SU-DHL-6 (cell line): Measurements from ENCODE around the gene PRRG2.

Source experiments
- EZH2phosphoT487 ChIP-seq: fragments of 200-600 bp; sonication (generic), shearing (Covaris generic); conservative IDR thresholded peaks from 2 replicates; pipeline ENCODE4 v1.6.1; 2018; ENCODE audit warnings: mild to moderate bottlenecking, antibody characterized with exemption, low read length, moderate library complexity, mixed read lengths
- TF ChIP-seq, protein P1 (sequence below): fragments of 200-600 bp; sonication (generic); IDR thresholded peaks from one replicate; pipeline ENCODE4 v1.5.1; 2017; ENCODE audit warnings: antibody characterized with exemption, mild to moderate bottlenecking, low read length, moderate library complexity; ENCODE audit not compliant: insufficient read depth, poor library complexity, severe bottlenecking

DNA sequence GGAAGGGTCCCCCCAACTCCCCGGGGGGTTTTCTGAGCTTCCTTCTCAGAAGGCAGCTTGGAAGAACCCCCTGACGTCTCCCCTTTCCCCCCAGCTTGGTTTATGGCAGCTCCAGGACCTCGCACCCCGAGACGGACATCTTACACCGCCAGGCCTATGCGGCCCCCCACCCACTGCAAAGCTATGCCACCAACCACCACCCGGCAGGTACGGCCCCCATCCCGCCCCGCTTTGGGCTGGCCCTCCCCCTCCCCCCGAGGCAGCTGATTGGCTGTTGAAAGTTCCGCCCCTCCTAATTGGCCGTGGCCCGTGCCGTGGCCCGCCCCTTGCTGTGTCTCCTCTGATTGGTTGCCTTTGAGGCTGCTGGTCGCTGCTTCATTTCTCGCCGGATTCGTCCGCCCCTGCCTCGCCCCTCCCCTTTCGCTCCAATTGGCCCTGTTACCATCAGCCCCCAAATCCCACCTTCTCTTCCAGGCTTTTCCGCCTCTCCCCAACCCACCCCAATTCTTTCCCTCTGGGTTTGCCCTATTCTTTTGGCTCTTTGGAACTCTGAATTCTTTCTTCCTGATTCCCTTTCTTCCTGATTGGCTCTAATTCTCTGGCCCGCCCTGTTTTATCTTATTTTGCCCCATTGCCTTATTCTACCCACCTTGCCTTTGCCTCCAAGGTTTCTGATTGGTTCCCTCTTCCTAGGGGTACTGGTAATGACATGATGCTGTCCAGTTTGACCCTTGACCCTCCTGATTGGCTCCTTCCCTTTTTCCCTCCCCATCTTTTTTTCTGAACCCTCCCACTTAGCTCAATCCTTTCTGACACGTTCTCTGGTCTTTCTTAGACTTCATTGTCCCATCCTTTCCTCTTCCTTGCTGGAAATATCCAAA lies 12.4 kb downstream of the PRRG2 start:
- TF ChIP-seq, protein P1, sequence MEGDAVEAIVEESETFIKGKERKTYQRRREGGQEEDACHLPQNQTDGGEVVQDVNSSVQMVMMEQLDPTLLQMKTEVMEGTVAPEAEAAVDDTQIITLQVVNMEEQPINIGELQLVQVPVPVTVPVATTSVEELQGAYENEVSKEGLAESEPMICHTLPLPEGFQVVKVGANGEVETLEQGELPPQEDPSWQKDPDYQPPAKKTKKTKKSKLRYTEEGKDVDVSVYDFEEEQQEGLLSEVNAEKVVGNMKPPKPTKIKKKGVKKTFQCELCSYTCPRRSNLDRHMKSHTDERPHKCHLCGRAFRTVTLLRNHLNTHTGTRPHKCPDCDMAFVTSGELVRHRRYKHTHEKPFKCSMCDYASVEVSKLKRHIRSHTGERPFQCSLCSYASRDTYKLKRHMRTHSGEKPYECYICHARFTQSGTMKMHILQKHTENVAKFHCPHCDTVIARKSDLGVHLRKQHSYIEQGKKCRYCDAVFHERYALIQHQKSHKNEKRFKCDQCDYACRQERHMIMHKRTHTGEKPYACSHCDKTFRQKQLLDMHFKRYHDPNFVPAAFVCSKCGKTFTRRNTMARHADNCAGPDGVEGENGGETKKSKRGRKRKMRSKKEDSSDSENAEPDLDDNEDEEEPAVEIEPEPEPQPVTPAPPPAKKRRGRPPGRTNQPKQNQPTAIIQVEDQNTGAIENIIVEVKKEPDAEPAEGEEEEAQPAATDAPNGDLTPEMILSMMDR: no peak
- TF ChIP-seq EZH2phosphoT487: no peak
